ENCODE measurements around the gene CRYL1. TPM values are rescaled to one million over a fixed set of nuclear protein-coding genes. Genes with fewer than 3 reads are reported as not detected.
A peak's percentile ranks its signal among the peaks of the same experiment; 100 is the strongest.

CRYL1 gene
- total RNA-seq, 1 donor from 2014 or later: 3.6 TPM

DNA sequence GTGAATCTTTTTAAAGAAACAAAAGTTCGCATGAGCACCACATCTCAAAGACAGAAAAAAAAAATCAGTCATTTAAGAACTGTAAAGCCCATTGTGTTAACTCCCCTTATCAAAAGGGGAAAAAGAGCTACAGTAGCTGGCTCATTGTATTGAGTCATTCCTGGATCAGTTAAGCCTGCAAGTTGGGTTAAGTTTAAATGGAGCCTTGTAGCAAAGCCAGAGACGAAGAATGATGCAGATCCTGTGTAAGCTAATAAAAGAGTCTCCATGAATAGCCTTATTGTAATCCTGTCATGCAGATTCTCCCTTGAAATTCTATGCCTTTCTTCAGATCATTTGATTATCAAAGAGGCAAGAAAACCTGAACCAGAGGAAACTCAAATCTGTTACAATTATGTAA lies 83.8 kb downstream of the CRYL1 start:
- no peak overlapping the region for H3K4me3 Mint-ChIP-seq
- peaks cover 12% of the 10 kb centered on the region for H3K9me3 Mint-ChIP-seq
- H3K27ac Mint-ChIP-seq: no peak overlapping the region
- Histone ChIP-seq H3K36me3 (no peaks in the 10 kb centered on the region), H3K4me3 (no peak overlapping the region), H3K4me2 (peak overlapping the region; percentile 41), H3K9ac (no peak overlapping the region), H3K4me1 (peaks cover 15% of the 10 kb centered on the region), H3K9me3 (ENCODE audit: low read depth) (no peaks in the 10 kb centered on the region), H3K27ac (no peak overlapping the region), H4K20me1 (ENCODE audit: low read depth) (no peaks in the 10 kb centered on the region), H3K79me2 (ENCODE audit: low read depth) (no peaks in the 10 kb centered on the region), H2AFZ (replicated peaks) (no peak overlapping the region), H3F3A (ENCODE audit: low read depth) (peaks cover 16% of the 10 kb centered on the region), H3K27me3 (no peaks in the 10 kb centered on the region)
- TF ChIP-seq, protein P1, sequence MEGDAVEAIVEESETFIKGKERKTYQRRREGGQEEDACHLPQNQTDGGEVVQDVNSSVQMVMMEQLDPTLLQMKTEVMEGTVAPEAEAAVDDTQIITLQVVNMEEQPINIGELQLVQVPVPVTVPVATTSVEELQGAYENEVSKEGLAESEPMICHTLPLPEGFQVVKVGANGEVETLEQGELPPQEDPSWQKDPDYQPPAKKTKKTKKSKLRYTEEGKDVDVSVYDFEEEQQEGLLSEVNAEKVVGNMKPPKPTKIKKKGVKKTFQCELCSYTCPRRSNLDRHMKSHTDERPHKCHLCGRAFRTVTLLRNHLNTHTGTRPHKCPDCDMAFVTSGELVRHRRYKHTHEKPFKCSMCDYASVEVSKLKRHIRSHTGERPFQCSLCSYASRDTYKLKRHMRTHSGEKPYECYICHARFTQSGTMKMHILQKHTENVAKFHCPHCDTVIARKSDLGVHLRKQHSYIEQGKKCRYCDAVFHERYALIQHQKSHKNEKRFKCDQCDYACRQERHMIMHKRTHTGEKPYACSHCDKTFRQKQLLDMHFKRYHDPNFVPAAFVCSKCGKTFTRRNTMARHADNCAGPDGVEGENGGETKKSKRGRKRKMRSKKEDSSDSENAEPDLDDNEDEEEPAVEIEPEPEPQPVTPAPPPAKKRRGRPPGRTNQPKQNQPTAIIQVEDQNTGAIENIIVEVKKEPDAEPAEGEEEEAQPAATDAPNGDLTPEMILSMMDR (IDR thresholded peaks at IDR 0.05): no peak
- TF ChIP-seq EZH2phosphoT487 (IDR thresholded peaks at IDR 0.05) (no peak), EZH2 (IDR thresholded peaks at IDR 0.05) (no peak)
- peaks cover 11% of the 10 kb centered on the region for H3K4me1 Mint-ChIP-seq
- DNase-seq (ENCODE audit: low spot score): peak; percentile 48
- H3K36me3 Mint-ChIP-seq: no peaks in the 10 kb centered on the region
- H3K27me3 Mint-ChIP-seq (ENCODE audit: insufficient read depth, low read depth): peaks cover 2% of the 10 kb centered on the region

DNA sequence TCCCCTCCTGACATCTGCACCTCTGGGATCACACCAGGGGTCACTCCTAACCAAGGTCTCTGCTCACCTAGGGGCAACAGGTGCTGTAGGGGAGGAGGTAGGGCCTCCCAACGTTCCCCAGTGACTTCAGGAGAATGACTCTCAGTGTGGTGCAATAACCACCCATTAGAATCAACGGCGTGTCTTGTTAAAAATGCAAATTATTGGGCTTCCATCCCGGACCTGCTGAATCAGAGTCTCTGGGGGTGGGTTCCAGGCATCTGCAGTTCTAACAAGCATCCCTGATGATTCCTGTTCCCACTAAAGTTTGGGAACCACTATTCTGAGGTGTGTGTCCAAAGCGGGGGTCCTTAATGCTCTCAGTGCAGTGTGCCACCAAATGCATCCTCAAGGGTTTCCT lies 84.6 kb downstream of the CRYL1 start:
- H4K20me1 ChIP-seq (ENCODE audit: low read depth): no peaks in the 10 kb centered on the region
- TF ChIP-seq, protein P1 (IDR thresholded peaks at IDR 0.05): no peak
- TF ChIP-seq EZH2 (IDR thresholded peaks at IDR 0.05) (no peak), EZH2phosphoT487 (IDR thresholded peaks at IDR 0.05) (no peak)
- Mint-ChIP-seq H3K36me3 (no peaks in the 10 kb centered on the region), H3K4me3 (no peak overlapping the region), H3K4me1 (peaks cover 11% of the 10 kb centered on the region), H3K9me3 (peaks cover 6% of the 10 kb centered on the region), H3K27me3 (ENCODE audit: insufficient read depth, low read depth) (peaks cover 3% of the 10 kb centered on the region), H3K27ac (no peak overlapping the region)
- H3K9ac ChIP-seq: no peak overlapping the region
- no peak overlapping the region for H2AFZ ChIP-seq (replicated peaks)
- no peaks in the 10 kb centered on the region for H3K9me3 ChIP-seq (ENCODE audit: low read depth)
- H3K27ac ChIP-seq: no peak overlapping the region
- DNase-seq (ENCODE audit: low spot score): no peak
- H3K4me3 ChIP-seq: no peak overlapping the region
- no peak overlapping the region for H3K4me2 ChIP-seq
- H3K4me1 ChIP-seq: peaks cover 15% of the 10 kb centered on the region
- H3K79me2 ChIP-seq (ENCODE audit: low read depth): no peaks in the 10 kb centered on the region
- no peaks in the 10 kb centered on the region for H3K27me3 ChIP-seq
- no peaks in the 10 kb centered on the region for H3K36me3 ChIP-seq
- H3F3A ChIP-seq (ENCODE audit: low read depth): peaks cover 16% of the 10 kb centered on the region

DNA sequence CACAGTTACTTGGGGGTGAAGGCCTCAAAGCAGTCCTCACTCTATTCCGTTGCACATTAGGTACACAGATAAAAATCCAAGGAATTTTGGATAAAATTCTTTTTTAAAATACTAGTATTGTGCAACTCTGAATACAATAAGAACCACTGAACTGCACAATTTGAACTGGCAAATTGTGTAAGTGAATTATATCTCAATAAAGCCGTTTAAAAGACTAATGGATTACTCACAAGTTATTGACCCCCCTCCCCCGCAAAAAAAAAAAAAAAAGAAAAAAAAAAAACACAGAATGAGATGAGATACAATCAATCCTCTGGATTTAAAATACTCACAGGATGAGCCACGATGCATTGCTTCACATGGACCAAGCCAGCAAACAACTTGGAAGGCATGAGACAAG lies 86.4 kb downstream of the CRYL1 start:
- no peak overlapping the region for H3K4me3 ChIP-seq
- no peak overlapping the region for H2AFZ ChIP-seq (replicated peaks)
- no peak overlapping the region for H3K9ac ChIP-seq
- TF ChIP-seq, protein P1 (IDR thresholded peaks at IDR 0.05): no peak
- no peak for TF ChIP-seq EZH2 (IDR thresholded peaks at IDR 0.05)
- no peaks in the 10 kb centered on the region for H3K36me3 ChIP-seq
- H3F3A ChIP-seq (ENCODE audit: low read depth): peaks cover 16% of the 10 kb centered on the region
- Mint-ChIP-seq H3K27me3 (ENCODE audit: insufficient read depth, low read depth) (peaks cover 3% of the 10 kb centered on the region), H3K27ac (no peak overlapping the region), H3K4me3 (no peak overlapping the region), H3K4me1 (peaks cover 11% of the 10 kb centered on the region), H3K9me3 (no peaks in the 10 kb centered on the region), H3K36me3 (no peaks in the 10 kb centered on the region)
- H4K20me1 ChIP-seq (ENCODE audit: low read depth): no peaks in the 10 kb centered on the region
- DNase-seq (ENCODE audit: low spot score): no peak
- no peaks in the 10 kb centered on the region for H3K79me2 ChIP-seq (ENCODE audit: low read depth)
- H3K4me1 ChIP-seq: peaks cover 15% of the 10 kb centered on the region
- H3K27me3 ChIP-seq: no peaks in the 10 kb centered on the region
- H3K4me2 ChIP-seq: no peak overlapping the region
- no peaks in the 10 kb centered on the region for H3K9me3 ChIP-seq (ENCODE audit: low read depth)
- no peak overlapping the region for H3K27ac ChIP-seq

Data from neural progenitor cell (in vitro differentiated cells).